Psoas muscle (tissue), 8 donors: ENCODE measurements around the gene DPP4. TPM values are rescaled to one million over a fixed set of nuclear protein-coding genes. Genes with fewer than 3 reads are reported as not detected.

Experiments
- ATAC-seq, 4 donors: fragments of 200-7000 bp; cut with Tn5 transposase; one replicate each; pipeline ENCODE4 v1.9.1; 2020; ENCODE audit warnings: moderate library complexity in 3 of 4, mild to moderate bottlenecking in 2 of 4
- DNase-seq, 2 donors: peaks; one replicate each; pipeline ENCODE4 v3.0.0-alpha.2; 2020
- H3K27ac ChIP-seq: fragments of 200-600 bp; one replicate; pipeline ENCODE4 v1.8.0; 2022
- H3K27me3 ChIP-seq, 3 donors: fragments of 200-600 bp in 1 of 3; one replicate each; pipeline versions ENCODE4 v1.6.1 to v1.8.0; 2013 to 2022; ENCODE audit warnings: low read length in 2 of 3, mild to moderate bottlenecking in 2 of 3, moderate library complexity in 1 of 3; ENCODE audit not compliant: insufficient read depth in 3 of 3
- H3K36me3 ChIP-seq, 2 donors: fragments of 200-600 bp in 1 of 2; one replicate each; pipeline versions ENCODE4 v1.6.1 to v1.8.0; 2013 to 2022; ENCODE audit warnings: low read depth in 1 of 2, mild to moderate bottlenecking in 1 of 2, moderate library complexity in 1 of 2; ENCODE audit not compliant: insufficient read depth in 1 of 2
- H3K4me1 ChIP-seq: fragments of 200-600 bp; one replicate; pipeline ENCODE4 v1.8.0; 2022
- H3K4me3 ChIP-seq: fragments of 200-600 bp; one replicate; pipeline ENCODE4 v1.8.0; 2022; ENCODE audit warnings: mild to moderate bottlenecking
- H3K9me3 ChIP-seq: fragments of 200-600 bp; one replicate; pipeline ENCODE4 v1.8.0; 2022
- WGBS, 3 donors: extraction: QIAGEN DNeasy Blood & Tissue Kit; methylation state at CpG; one replicate each; pipeline versions ENCODE4 v1.1.6 to v1.1.7; 2013; 5-methylcytosine and 5-hydroxymethylcytosine counted together
- intact Hi-C, 2 donors: fragments of 100-400 bp; cut with DNase I; formaldehyde crosslinking; loops; one replicate each; pipeline versions ENCODE4 v1.11.0 to v1.14.2; 2022
- polyA plus RNA-seq, 3 donors: library from polyadenylated mRNA; stranded (reverse); fragments of 200-250 nt; gene quantifications; one replicate each; pipeline ENCODE4 v1.2.3, GENCODE V29; 2013
- total RNA-seq, 4 donors: library from RNA; stranded (reverse); fragmentation: NEBNext Ultra II Directional in 2 of 4; extraction: Animal tissue kit (Norgen Biotek cat#: 25700) in 2 of 4; gene quantifications; one replicate each; pipeline versions ENCODE4 v1.2.1 to v1.2.4, GENCODE V29; 2021 to 2023
- TF ChIP-seq, protein P1 (sequence below): fragments of 200-600 bp; IDR thresholded peaks from one replicate; pipeline ENCODE4 v1.8.0; 2022; ENCODE audit warnings: antibody characterized with exemption
- donor health status: healthy with polysubstance abuse.
- donor health status: DM: no; HTN: no; CAD: no; lungs with moderate emphysema.
- donor health status: Bipolar disorder and iron deficiency.
- donor health status: healthy.
- donor health status: DM: yes; HTN: yes; CAD: no.
- donor health status: DM: no; HTN: no; CAD: no.
- donor health status: DM: no; HTN: no; CAD: no.
- donor health status: DM: yes; HTN: yes; CAD: no.

Gene DPP4
- total and polyA plus RNA-seq, 7 donors = 0.25 to 3.1 (median 0.80) TPM

DNA sequence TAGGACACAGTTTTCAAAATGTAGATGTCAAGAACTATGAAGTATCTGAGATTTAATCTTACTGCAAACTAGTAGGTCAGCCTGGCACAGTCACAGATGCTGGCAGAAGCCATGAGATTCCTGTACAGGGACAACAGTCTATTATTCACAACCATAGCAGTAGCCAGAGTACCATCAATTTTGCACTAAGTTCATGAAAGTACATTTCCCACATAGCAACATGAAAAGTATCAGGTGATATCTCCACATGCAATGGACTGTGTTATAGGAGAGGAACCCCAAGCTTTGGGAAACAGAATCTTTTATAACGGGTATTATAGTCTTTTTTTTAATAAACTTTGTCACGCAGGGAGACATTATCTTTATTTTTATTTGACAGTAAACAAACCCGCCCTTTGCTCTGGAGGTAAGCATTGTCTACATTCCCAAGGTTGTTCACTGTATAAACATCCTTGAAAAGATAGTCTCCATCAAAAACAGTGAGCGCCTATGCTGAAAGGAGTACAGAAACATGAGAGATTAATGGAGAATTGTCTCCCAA lies 33.4 kb upstream of the DPP4 start:
- intact Hi-C loops = no loop called here
- ATAC-seq (no peak), DNase-seq (no peak)
- Histone ChIP-seq H3K4me1 (no peaks in the 10 kb centered on the region), H3K36me3 (no peaks in the 10 kb centered on the region), H3K27me3 (no peaks in the 10 kb centered on the region), H3K9me3 (no peaks in the 10 kb centered on the region), H3K27ac (no peak overlapping the region), H3K4me3 (no peak overlapping the region)
- WGBS, 3 donors = 86 to 91% (median 90%) methylated on average over 4 of the region's 4 CpGs
- TF ChIP-seq, protein P1, sequence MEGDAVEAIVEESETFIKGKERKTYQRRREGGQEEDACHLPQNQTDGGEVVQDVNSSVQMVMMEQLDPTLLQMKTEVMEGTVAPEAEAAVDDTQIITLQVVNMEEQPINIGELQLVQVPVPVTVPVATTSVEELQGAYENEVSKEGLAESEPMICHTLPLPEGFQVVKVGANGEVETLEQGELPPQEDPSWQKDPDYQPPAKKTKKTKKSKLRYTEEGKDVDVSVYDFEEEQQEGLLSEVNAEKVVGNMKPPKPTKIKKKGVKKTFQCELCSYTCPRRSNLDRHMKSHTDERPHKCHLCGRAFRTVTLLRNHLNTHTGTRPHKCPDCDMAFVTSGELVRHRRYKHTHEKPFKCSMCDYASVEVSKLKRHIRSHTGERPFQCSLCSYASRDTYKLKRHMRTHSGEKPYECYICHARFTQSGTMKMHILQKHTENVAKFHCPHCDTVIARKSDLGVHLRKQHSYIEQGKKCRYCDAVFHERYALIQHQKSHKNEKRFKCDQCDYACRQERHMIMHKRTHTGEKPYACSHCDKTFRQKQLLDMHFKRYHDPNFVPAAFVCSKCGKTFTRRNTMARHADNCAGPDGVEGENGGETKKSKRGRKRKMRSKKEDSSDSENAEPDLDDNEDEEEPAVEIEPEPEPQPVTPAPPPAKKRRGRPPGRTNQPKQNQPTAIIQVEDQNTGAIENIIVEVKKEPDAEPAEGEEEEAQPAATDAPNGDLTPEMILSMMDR = no peak

DNA sequence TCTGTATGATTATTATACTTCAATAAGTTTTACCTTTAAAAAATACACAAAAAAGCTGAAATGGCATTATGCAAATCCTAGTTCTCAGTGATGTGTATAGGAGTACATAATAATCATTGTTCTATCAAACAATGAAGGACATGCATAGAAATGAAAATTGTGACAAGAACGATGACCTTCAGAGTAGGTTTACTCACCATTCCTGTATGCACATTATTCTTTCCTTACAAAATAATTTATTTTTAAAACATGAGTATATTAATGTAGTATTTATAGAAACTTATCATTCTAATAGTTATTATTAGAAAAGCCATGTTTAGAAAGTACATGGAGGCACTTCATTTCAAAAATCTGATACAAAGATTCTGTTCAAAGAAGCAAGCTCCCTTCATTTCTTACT lies 32.7 kb upstream of the DPP4 start:
- TF ChIP-seq, protein P1 = no peak
- 45 to 64% (median 47%) methylated on average over 1 of the region's 1 CpG for WGBS, 3 donors
- Histone ChIP-seq H3K27ac (no peak overlapping the region), H3K27me3 (no peaks in the 10 kb centered on the region), H3K36me3 (no peaks in the 10 kb centered on the region), H3K4me1 (no peaks in the 10 kb centered on the region), H3K9me3 (no peaks in the 10 kb centered on the region), H3K4me3 (no peak overlapping the region)
- ATAC-seq (peak in 1 of 4 donors; percentile 43), DNase-seq (no peak)
- intact Hi-C loops = no loop called here

DNA sequence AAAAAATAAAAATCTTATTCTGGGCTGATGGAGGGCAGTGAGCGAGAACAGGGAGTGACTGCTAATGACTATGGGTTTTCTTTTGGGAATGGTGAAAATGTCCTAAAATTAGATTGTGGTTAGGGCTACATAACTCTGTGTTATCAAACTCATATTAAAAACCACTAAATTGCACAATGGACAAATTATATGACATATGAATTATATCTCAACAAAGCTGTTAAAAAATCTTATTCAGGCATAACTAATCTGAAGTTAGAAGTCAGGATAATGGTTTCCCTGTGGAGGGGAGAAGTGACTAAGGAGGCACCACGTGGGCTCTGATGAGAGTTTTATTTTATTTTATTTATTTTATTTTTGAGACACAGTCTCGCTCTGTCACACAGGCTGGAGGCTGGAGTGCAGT lies 32.1 kb upstream of the DPP4 start:
- no peaks in the 10 kb centered on the region for H3K36me3 ChIP-seq
- no peak overlapping the region for H3K4me3 ChIP-seq
- H3K4me1 ChIP-seq = no peaks in the 10 kb centered on the region
- ATAC-seq = no peak
- H3K27ac ChIP-seq = no peak overlapping the region
- intact Hi-C loops = no loop called here
- H3K9me3 ChIP-seq = no peaks in the 10 kb centered on the region
- DNase-seq = no peak
- TF ChIP-seq, protein P1 = no peak
- 57 to 62% (median 61%) methylated on average over 3 of the region's 3 CpGs for WGBS, 3 donors
- H3K27me3 ChIP-seq = no peaks in the 10 kb centered on the region

DNA sequence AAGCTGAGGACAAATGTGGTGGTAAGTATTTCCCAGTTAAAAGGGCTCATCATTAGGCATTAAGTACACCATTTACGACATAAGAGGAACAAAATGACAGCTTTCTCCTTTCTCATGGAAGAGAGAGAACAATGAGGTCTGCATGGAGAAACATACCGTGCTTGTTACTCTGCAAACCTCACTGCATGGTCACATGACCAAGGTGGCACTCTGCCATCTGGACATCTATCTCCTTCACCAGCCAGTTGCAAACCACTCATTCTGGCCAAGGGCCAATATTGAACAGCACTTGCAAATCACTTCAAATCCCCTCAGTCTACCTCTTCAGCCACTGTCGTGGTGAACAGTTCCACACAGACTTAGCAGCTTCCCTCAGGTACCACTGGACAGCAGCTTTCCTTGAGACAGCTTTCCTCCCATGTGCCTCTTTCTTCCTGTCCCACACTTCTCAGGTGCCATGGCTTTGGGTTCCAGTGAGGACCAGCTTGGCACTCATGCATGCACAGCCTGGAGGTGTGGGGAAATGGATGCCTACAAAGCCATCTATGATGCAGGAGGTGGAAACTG lies 29.5 kb upstream of the DPP4 start:
- 54 to 57% (median 54%) methylated on average over 3 of the region's 3 CpGs for WGBS, 3 donors
- ATAC-seq = no peak

More for the DNA sequence above, 29.5 kb upstream of the DPP4 start:
- Histone ChIP-seq H3K4me3 (no peak overlapping the region), H3K27me3 (no peaks in the 10 kb centered on the region), H3K4me1 (no peaks in the 10 kb centered on the region), H3K27ac (no peak overlapping the region), H3K9me3 (no peaks in the 10 kb centered on the region), H3K36me3 (no peaks in the 10 kb centered on the region)
- no peak for DNase-seq
- intact Hi-C loops = no loop called here
- TF ChIP-seq, protein P1 = no peak
